Activated T-cell treated with anti-CD3 and anti-CD28 coated beads, Interleukin-2, amount 50 U/mL, for 24 hours (primary cell): Measurements from ENCODE around the gene PPP1R12A.
"Not testable (repeated sequence)": the region's sequence is repeated elsewhere in the genome, so short reads cannot be mapped to it uniquely, and the experiment has no call there.

Experiments
- DNase-seq: peaks from one replicate; pipeline ENCODE4 v3.0.0-alpha.2; 2020
- H3K27ac Mint-ChIP-seq: 2 replicates; pipeline ENCODE4 v1.8.0; 2020; ENCODE audit warnings: mild to moderate bottlenecking, mixed read lengths
- H3K27me3 Mint-ChIP-seq: 2 replicates; pipeline ENCODE4 v1.8.0; 2020; ENCODE audit warnings: mixed read lengths
- H3K36me3 Mint-ChIP-seq: 2 replicates; pipeline ENCODE4 v1.8.0; 2020; ENCODE audit warnings: low read depth, mixed read lengths
- H3K4me1 Mint-ChIP-seq: 2 replicates; pipeline ENCODE4 v1.8.0; 2020; ENCODE audit warnings: low read depth, mixed read lengths
- H3K4me3 Mint-ChIP-seq: 2 replicates; pipeline ENCODE4 v1.8.0; 2020; ENCODE audit warnings: mild to moderate bottlenecking, moderate library complexity, mixed read lengths
- H3K9me3 Mint-ChIP-seq: 2 replicates; pipeline ENCODE4 v1.8.0; 2020; ENCODE audit warnings: mixed read lengths

Gene PPP1R12A

GRCh38 chr12:79935021-79935623, at the start of gene PPP1R12A:
Gene PPP1R12A, minus strand, starts transcription at chr12:79935097. Its CDS starts 166 bp downstream, at chr12:79934931.
- Mint-ChIP-seq H3K36me3 (peaks cover 25% of the 10 kb centered on the region), H3K9me3 (no peaks in the 10 kb centered on the region), H3K4me1 (peaks cover 36% of the 10 kb centered on the region), H3K4me3 (peak within 1 kb of the TSS; percentile 97), H3K27me3 (no peaks in the 10 kb centered on the region), H3K27ac (peak within 1 kb of the TSS; percentile 99)
- peak; percentile 95 for DNase-seq

- DNase-seq = no peak
- H3K9me3 Mint-ChIP-seq = no peaks in the 10 kb centered on the region
- H3K4me3 Mint-ChIP-seq = no peak overlapping the region
- peaks cover 29% of the 10 kb centered on the region for H3K27me3 Mint-ChIP-seq
- H3K36me3 Mint-ChIP-seq = no peaks in the 10 kb centered on the region
- H3K27ac Mint-ChIP-seq = no peak overlapping the region
- no peaks in the 10 kb centered on the region for H3K4me1 Mint-ChIP-seq
Measured at GRCh38 chr12:79983986-79984620, 49.2 kb upstream of the PPP1R12A start.

- no peak for DNase-seq
Measured at GRCh38 chr12:79983492-79983891, 48.6 kb upstream of the PPP1R12A start.

GRCh38 chr12:79982086-79983062, 47.5 kb upstream of the PPP1R12A start:
- no peak overlapping the region for H3K4me3 Mint-ChIP-seq
- no peaks in the 10 kb centered on the region for H3K9me3 Mint-ChIP-seq
- H3K27me3 Mint-ChIP-seq = peaks cover 27% of the 10 kb centered on the region
- DNase-seq = no peak
- H3K36me3 Mint-ChIP-seq = no peaks in the 10 kb centered on the region
- no peak overlapping the region for H3K27ac Mint-ChIP-seq
- H3K4me1 Mint-ChIP-seq = no peaks in the 10 kb centered on the region

More at GRCh38 chr12:79983492-79983891, 48.6 kb upstream of the PPP1R12A start:
- H3K9me3 Mint-ChIP-seq = no peaks in the 10 kb centered on the region
- H3K27me3 Mint-ChIP-seq = peaks cover 29% of the 10 kb centered on the region
- H3K4me1 Mint-ChIP-seq = no peaks in the 10 kb centered on the region
- H3K27ac Mint-ChIP-seq = no peak overlapping the region
- no peaks in the 10 kb centered on the region for H3K36me3 Mint-ChIP-seq
- no peak overlapping the region for H3K4me3 Mint-ChIP-seq

- H3K4me3 Mint-ChIP-seq = no peak overlapping the region
- no peak overlapping the region for H3K27ac Mint-ChIP-seq
- no peak for DNase-seq
- H3K36me3 Mint-ChIP-seq = no peaks in the 10 kb centered on the region
- no peaks in the 10 kb centered on the region for H3K4me1 Mint-ChIP-seq
- H3K9me3 Mint-ChIP-seq = no peaks in the 10 kb centered on the region
- H3K27me3 Mint-ChIP-seq = peaks cover 18% of the 10 kb centered on the region
Measured at GRCh38 chr12:79978692-79979091, 43.8 kb upstream of the PPP1R12A start.

- H3K9me3 Mint-ChIP-seq, H3K36me3 Mint-ChIP-seq, H3K27ac Mint-ChIP-seq, H3K4me3 Mint-ChIP-seq, H3K4me1 Mint-ChIP-seq, DNase-seq: not testable (repeated sequence)
- peaks cover 13% of the 10 kb centered on the region for H3K27me3 Mint-ChIP-seq
Measured at GRCh38 chr12:79977856-79978460, 43.1 kb upstream of the PPP1R12A start.

GRCh38 chr12:79975143-79975542, 40.2 kb upstream of the PPP1R12A start:
- no peaks in the 10 kb centered on the region for H3K9me3 Mint-ChIP-seq
- no peak overlapping the region for H3K4me3 Mint-ChIP-seq
- peaks cover 9% of the 10 kb centered on the region for H3K27me3 Mint-ChIP-seq
- no peaks in the 10 kb centered on the region for H3K36me3 Mint-ChIP-seq
- DNase-seq = no peak
- no peak overlapping the region for H3K27ac Mint-ChIP-seq
- no peaks in the 10 kb centered on the region for H3K4me1 Mint-ChIP-seq

- Mint-ChIP-seq H3K27me3 (peaks cover 9% of the 10 kb centered on the region), H3K4me1 (no peaks in the 10 kb centered on the region), H3K27ac (no peak overlapping the region), H3K36me3 (no peaks in the 10 kb centered on the region), H3K9me3 (no peaks in the 10 kb centered on the region), H3K4me3 (no peak overlapping the region)
- DNase-seq = no peak
Measured at GRCh38 chr12:79973801-79974200, 38.9 kb upstream of the PPP1R12A start.

GRCh38 chr12:79964100-79964627, 29.3 kb upstream of the PPP1R12A start:
- H3K4me3 Mint-ChIP-seq = no peak overlapping the region
- no peak for DNase-seq
- H3K27ac Mint-ChIP-seq = no peak overlapping the region
- peaks cover 45% of the 10 kb centered on the region for H3K27me3 Mint-ChIP-seq
- H3K36me3 Mint-ChIP-seq = no peaks in the 10 kb centered on the region
- H3K4me1 Mint-ChIP-seq = no peaks in the 10 kb centered on the region
- H3K9me3 Mint-ChIP-seq = no peaks in the 10 kb centered on the region

- Mint-ChIP-seq H3K4me1 (no peaks in the 10 kb centered on the region), H3K36me3 (no peaks in the 10 kb centered on the region), H3K9me3 (no peaks in the 10 kb centered on the region), H3K4me3 (no peak overlapping the region), H3K27ac (no peak overlapping the region), H3K27me3 (peaks cover 31% of the 10 kb centered on the region)
- no peak for DNase-seq
Measured at GRCh38 chr12:79961411-79961810, 26.5 kb upstream of the PPP1R12A start.

GRCh38 chr12:79959484-79959883, 24.6 kb upstream of the PPP1R12A start:
- no peak overlapping the region for H3K4me3 Mint-ChIP-seq
- no peaks in the 10 kb centered on the region for H3K36me3 Mint-ChIP-seq
- DNase-seq = no peak
- no peak overlapping the region for H3K27ac Mint-ChIP-seq
- H3K4me1 Mint-ChIP-seq = no peaks in the 10 kb centered on the region
- peaks cover 11% of the 10 kb centered on the region for H3K9me3 Mint-ChIP-seq
- H3K27me3 Mint-ChIP-seq = peaks cover 29% of the 10 kb centered on the region

- no peaks in the 10 kb centered on the region for H3K36me3 Mint-ChIP-seq
- H3K4me1 Mint-ChIP-seq = no peaks in the 10 kb centered on the region
- H3K27me3 Mint-ChIP-seq = peaks cover 18% of the 10 kb centered on the region
Measured at GRCh38 chr12:79956896-79957295, 22.0 kb upstream of the PPP1R12A start.

GRCh38 chr12:79955561-79955960, 20.7 kb upstream of the PPP1R12A start:
- no peak for DNase-seq
- Mint-ChIP-seq H3K9me3 (peaks cover 12% of the 10 kb centered on the region), H3K27ac (no peak overlapping the region), H3K4me1 (no peaks in the 10 kb centered on the region), H3K4me3 (no peak overlapping the region), H3K36me3 (no peaks in the 10 kb centered on the region), H3K27me3 (peaks cover 12% of the 10 kb centered on the region)

More at GRCh38 chr12:79956896-79957295, 22.0 kb upstream of the PPP1R12A start:
- peaks cover 12% of the 10 kb centered on the region for H3K9me3 Mint-ChIP-seq
- H3K4me3 Mint-ChIP-seq = no peak overlapping the region
- H3K27ac Mint-ChIP-seq = no peak overlapping the region
- DNase-seq = no peak

GRCh38 chr12:79954037-79954610, 19.2 kb upstream of the PPP1R12A start:
- no peak for DNase-seq

More at GRCh38 chr12:79954037-79954610, 19.2 kb upstream of the PPP1R12A start:
- Mint-ChIP-seq H3K4me3 (no peak overlapping the region), H3K27ac (no peak overlapping the region), H3K27me3 (peaks cover 3% of the 10 kb centered on the region), H3K36me3 (no peaks in the 10 kb centered on the region), H3K9me3 (peaks cover 12% of the 10 kb centered on the region), H3K4me1 (no peaks in the 10 kb centered on the region)
